Measurements from ENCODE around the gene AOPEP. TPM values are rescaled to one million over a fixed set of nuclear protein-coding genes. Genes with fewer than 3 reads are reported as not detected.

The AOPEP gene
- total RNA-seq, 1 experiment from 2014 or later: 14.4 TPM

GRCh38 chr9:94850540-94851434 lies 124.3 kb downstream of the AOPEP start (continued):
- TF ChIP-seq SOX15 (CRISPR knock-in tag; IDR thresholded peaks at IDR 0.05): no peak

GRCh38 chr9:94851467-94851866 lies 125.0 kb downstream of the AOPEP start:
- no peaks in the 10 kb centered on the region for H3K9me3 Mint-ChIP-seq
- ChIA-PET CTCF (no interaction called here), POLR2A (no interaction called here)
- ATAC-seq (no peak), DNase-seq (ENCODE audit: low spot score) (no peak)
- H3K27ac Mint-ChIP-seq: no peak overlapping the region
- H3K4me1 Mint-ChIP-seq: peaks cover 3% of the 10 kb centered on the region; the same call in 1 of the 2 replicates
- H3K27me3 Mint-ChIP-seq (ENCODE audit: low read depth): no peaks in the 10 kb centered on the region
- H3K36me3 Mint-ChIP-seq: no peaks in the 10 kb centered on the region
- no peak for TF ChIP-seq ETV6 (CRISPR knock-in tag; IDR thresholded peaks at IDR 0.05)
- TF ChIP-seq ZNF317 (CRISPR knock-in tag; IDR thresholded peaks at IDR 0.05; ENCODE audit: borderline replicate concordance, low read depth): no peak
- TF ChIP-seq ZNF281 (CRISPR knock-in tag; IDR thresholded peaks at IDR 0.05): no peak
- no peak for TF ChIP-seq NR1H2 (CRISPR knock-in tag; IDR thresholded peaks at IDR 0.05)
- no peak for TF ChIP-seq TEAD1 (CRISPR knock-in tag; IDR thresholded peaks at IDR 0.05)
- TF ChIP-seq E2F5 (CRISPR knock-in tag; IDR thresholded peaks at IDR 0.05): no peak
- no peak overlapping the region for H3K4me3 Mint-ChIP-seq

- ChIA-PET POLR2A (no interaction called here), CTCF (no interaction called here)
- H3K27me3 Mint-ChIP-seq (ENCODE audit: low read depth): no peaks in the 10 kb centered on the region
- TF ChIP-seq FOXP1 (CRISPR knock-in tag; IDR thresholded peaks at IDR 0.05; ENCODE audit: borderline replicate concordance) (no peak), AFF4 (CRISPR knock-in tag; IDR thresholded peaks at IDR 0.05; ENCODE audit: borderline replicate concordance) (no peak), MXD4 (CRISPR knock-in tag; IDR thresholded peaks at IDR 0.05; ENCODE audit: borderline replicate concordance) (no peak), SP1 (CRISPR knock-in tag; conservative IDR thresholded peaks at IDR 0.05) (no peak), NR1H2 (CRISPR knock-in tag; IDR thresholded peaks at IDR 0.05) (no peak), SMAD4 (CRISPR knock-in tag; IDR thresholded peaks at IDR 0.05) (no peak), RORB (CRISPR knock-in tag; IDR thresholded peaks at IDR 0.05) (no peak), STAT6 (CRISPR knock-in tag; conservative IDR thresholded peaks at IDR 0.05; ENCODE audit: low read depth) (no peak), ZNF396 (CRISPR knock-in tag; IDR thresholded peaks at IDR 0.05; ENCODE audit: borderline replicate concordance) (no peak), NFATC4 (CRISPR knock-in tag; IDR thresholded peaks at IDR 0.05) (no peak), ZNF219 (CRISPR knock-in tag; IDR thresholded peaks at IDR 0.05; ENCODE audit: borderline replicate concordance) (no peak), NR2C2 (CRISPR knock-in tag; IDR thresholded peaks at IDR 0.05) (no peak), ELF4 (CRISPR knock-in tag; IDR thresholded peaks at IDR 0.05; ENCODE audit: low read depth) (no peak)
- ATAC-seq (no peak), DNase-seq (ENCODE audit: low spot score) (no peak)
- no peaks in the 10 kb centered on the region for H3K36me3 Mint-ChIP-seq
- no peak overlapping the region for H3K27ac Mint-ChIP-seq
- H3K9me3 Mint-ChIP-seq: no peaks in the 10 kb centered on the region
- H3K4me3 Mint-ChIP-seq: no peak overlapping the region
- peaks cover 3% of the 10 kb centered on the region; the same call in 1 of the 2 replicates for H3K4me1 Mint-ChIP-seq
Measured at GRCh38 chr9:94851892-94852291, 125.4 kb downstream of the AOPEP start.

Data from WTC11 (cell line).